VCaP (cell line): ENCODE data around the gene RBL1.
"Not testable (repeated sequence)": the region's sequence is repeated elsewhere in the genome, so short reads cannot be mapped to it uniquely, and the experiment has no call there.

ENCODE experiments used
- H3K27ac ChIP-seq: fragments of 450-650 bp; 2 replicates; pipeline ENCODE4 v1.5.1; 2017
- CTCF ChIP-seq: fragments of 450-650 bp; conservative IDR thresholded peaks from 2 replicates; pipeline ENCODE4 v1.5.1; 2017; ENCODE audit warnings: mild to moderate bottlenecking, moderate library complexity

The RBL1 gene

GRCh38 chr20:37128803-37129202 is 33.0 kb upstream of the RBL1 start:
- TF ChIP-seq CTCF = no peak
- H3K27ac ChIP-seq = no peak overlapping the region

- H3K27ac ChIP-seq = not testable (repeated sequence)
Measured at GRCh38 chr20:37126290-37126689, 30.5 kb upstream of the RBL1 start.

GRCh38 chr20:37123441-37123840 is 27.6 kb upstream of the RBL1 start:
- TF ChIP-seq CTCF = no peak
- H3K27ac ChIP-seq = no peak overlapping the region

GRCh38 chr20:37120497-37120896 is 24.7 kb upstream of the RBL1 start:
- no peak for TF ChIP-seq CTCF
- H3K27ac ChIP-seq = no peak overlapping the region

GRCh38 chr20:37119356-37120036 is 23.7 kb upstream of the RBL1 start:
- TF ChIP-seq CTCF = no peak
- H3K27ac ChIP-seq = no peak overlapping the region

- H3K27ac ChIP-seq = no peak overlapping the region
- no peak for TF ChIP-seq CTCF
Measured at GRCh38 chr20:37114012-37114411, 18.2 kb upstream of the RBL1 start.

- no peak for TF ChIP-seq CTCF
- no peak overlapping the region for H3K27ac ChIP-seq
Measured at GRCh38 chr20:37111926-37112455, 16.2 kb upstream of the RBL1 start.

GRCh38 chr20:37108676-37109075 is 12.9 kb upstream of the RBL1 start:
- H3K27ac ChIP-seq = no peak overlapping the region
- TF ChIP-seq CTCF = no peak
